AG09309 (cell line): ENCODE results near the gene DPH6.

ENCODE experiments used
- DNase-seq: peaks from one replicate; pipeline ENCODE4 v3.0.0-alpha.2; 2010; ENCODE audit warnings: low read depth
- H3K4me3 ChIP-seq: 2 replicates; pipeline ENCODE4 v1.5.1; 2011; ENCODE audit warnings: mild to moderate bottlenecking, low read depth, low read length, moderate library complexity; ENCODE audit not compliant: control insufficient read depth
- TF ChIP-seq, protein P1 (sequence below): IDR thresholded peaks from 2 replicates; pipeline ENCODE4 v1.5.1; 2011; ENCODE audit warnings: mild to moderate bottlenecking, low read depth, low read length, inconsistent platforms; ENCODE audit not compliant: insufficient read depth, control insufficient read depth; ENCODE audit errors: missing control alignments

The DPH6 gene

GRCh38 chr15:35507932-35508638, 37.9 kb downstream of the DPH6 start:
- TF ChIP-seq, protein P1, sequence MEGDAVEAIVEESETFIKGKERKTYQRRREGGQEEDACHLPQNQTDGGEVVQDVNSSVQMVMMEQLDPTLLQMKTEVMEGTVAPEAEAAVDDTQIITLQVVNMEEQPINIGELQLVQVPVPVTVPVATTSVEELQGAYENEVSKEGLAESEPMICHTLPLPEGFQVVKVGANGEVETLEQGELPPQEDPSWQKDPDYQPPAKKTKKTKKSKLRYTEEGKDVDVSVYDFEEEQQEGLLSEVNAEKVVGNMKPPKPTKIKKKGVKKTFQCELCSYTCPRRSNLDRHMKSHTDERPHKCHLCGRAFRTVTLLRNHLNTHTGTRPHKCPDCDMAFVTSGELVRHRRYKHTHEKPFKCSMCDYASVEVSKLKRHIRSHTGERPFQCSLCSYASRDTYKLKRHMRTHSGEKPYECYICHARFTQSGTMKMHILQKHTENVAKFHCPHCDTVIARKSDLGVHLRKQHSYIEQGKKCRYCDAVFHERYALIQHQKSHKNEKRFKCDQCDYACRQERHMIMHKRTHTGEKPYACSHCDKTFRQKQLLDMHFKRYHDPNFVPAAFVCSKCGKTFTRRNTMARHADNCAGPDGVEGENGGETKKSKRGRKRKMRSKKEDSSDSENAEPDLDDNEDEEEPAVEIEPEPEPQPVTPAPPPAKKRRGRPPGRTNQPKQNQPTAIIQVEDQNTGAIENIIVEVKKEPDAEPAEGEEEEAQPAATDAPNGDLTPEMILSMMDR, result no peak
- no peak overlapping the region for H3K4me3 ChIP-seq
- no peak for DNase-seq

GRCh38 chr15:35506272-35506870, 39.6 kb downstream of the DPH6 start:
- no peak overlapping the region for H3K4me3 ChIP-seq
- no peak for DNase-seq
- TF ChIP-seq, protein P1, result no peak

- DNase-seq, result no peak
- TF ChIP-seq, protein P1, result no peak
- H3K4me3 ChIP-seq, result no peak overlapping the region
These were observed 40.2 kb downstream of the DPH6 start for GRCh38 chr15:35505809-35506208.

DNA sequence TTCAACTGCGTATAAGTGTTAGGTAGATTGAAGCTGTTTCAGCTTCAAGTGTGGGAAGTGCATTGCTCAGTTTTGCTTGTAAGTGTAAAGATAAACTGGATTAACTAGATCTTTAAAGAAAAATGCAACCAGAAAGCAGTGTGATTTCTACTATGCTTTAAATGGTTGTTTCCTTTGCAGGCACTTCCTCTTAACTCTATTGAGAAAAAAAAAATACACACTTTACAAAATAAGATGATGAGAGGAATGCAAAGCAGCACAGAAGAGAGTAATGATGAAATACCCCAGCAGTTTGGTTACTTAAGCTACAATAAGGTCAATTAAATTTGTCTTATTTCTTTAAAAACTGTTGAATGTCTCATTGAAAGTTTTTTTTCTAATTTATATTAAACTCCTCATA, 40.8 kb downstream of the DPH6 start:
- TF ChIP-seq, protein P1, result no peak
- no peak for DNase-seq
- no peak overlapping the region for H3K4me3 ChIP-seq

DNA sequence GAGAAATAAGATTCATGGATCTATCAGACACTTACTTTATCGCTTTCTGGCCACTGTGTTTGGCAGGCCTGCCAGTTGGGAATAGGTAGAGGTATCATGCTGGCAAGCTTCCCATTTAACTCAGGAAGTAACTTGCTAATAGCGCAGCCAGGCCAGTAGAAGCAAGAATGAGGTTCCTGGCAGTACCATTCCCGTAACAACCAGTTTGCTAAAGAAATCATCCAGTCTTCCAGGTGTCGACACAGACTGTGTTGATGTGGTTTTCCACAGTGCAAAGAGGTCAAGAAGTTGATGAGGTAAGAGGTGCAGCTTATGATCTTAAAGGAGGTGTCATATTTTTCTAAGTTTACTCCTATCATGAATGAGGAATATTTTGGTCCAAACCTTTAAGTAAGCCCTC, 46.2 kb downstream of the DPH6 start:
- TF ChIP-seq, protein P1, result no peak
- DNase-seq, result no peak
- no peak overlapping the region for H3K4me3 ChIP-seq

GRCh38 chr15:35496585-35496984, 49.4 kb downstream of the DPH6 start:
- TF ChIP-seq, protein P1, result no peak
- no peak overlapping the region for H3K4me3 ChIP-seq
- DNase-seq, result no peak
